UCSD-AML1 (cell line): Measurements from ENCODE around the gene CENPH.
"Not testable (repeated sequence)": the region's sequence is repeated elsewhere in the genome, so short reads cannot be mapped to it uniquely, and the experiment has no call there.

Experiments
- DNase-seq: peaks from one replicate; lab custom pipeline; 2025; ENCODE audit not compliant: unreplicated experiment; lab: John Stamatoyannopoulos, UW

The CENPH gene

DNA sequence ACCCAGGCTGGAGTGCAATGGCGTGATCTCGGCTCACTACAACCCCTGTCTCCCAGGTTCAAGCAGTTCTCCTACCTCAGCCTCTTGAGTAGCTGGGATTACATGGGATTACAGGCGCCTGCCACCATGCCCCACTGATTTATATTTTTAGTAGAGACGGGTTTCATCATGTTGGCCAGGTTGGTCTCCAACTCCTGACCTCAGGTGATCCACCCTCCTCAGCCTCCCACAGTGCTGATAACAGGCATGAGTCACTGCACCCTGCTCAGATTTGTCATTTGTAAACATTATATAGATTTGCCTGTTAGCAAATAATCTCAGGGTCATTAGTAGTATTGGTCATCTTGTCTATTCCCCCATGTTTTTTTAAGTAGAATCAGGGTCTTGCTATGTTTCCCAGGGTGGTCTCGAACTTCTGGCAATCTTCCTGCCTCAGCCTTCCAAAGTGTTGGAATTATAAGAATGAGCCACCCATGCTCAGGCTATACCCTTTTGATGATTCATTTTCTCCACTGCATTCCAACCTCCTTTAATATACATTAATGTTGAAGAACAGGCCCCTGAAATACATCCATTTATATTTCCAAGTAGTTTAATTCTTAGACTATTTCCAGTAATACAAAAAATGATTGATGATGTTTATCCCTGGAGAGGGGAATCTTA lies 17.3 kb downstream of the CENPH start:
- DNase-seq = no peak

DNA sequence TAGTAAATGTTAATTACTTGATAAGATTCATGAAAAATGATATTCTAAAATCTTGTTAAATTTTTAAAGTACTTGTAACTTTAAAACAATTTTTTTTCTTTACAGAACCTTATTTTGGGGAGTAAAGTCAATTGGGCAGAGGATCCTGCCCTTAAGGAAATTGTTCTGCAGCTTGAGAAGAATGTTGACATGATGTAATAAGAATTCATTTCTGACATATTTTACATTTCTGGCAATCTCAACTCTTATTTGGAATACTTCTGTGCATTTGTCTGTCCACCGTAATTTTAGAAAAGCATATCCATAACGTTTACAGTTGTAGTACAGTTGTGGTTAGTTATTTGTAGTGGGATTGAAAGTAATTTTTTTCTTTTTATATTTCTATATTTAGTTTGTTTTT lies 20.2 kb downstream of the CENPH start:
- DNase-seq = no peak

DNA sequence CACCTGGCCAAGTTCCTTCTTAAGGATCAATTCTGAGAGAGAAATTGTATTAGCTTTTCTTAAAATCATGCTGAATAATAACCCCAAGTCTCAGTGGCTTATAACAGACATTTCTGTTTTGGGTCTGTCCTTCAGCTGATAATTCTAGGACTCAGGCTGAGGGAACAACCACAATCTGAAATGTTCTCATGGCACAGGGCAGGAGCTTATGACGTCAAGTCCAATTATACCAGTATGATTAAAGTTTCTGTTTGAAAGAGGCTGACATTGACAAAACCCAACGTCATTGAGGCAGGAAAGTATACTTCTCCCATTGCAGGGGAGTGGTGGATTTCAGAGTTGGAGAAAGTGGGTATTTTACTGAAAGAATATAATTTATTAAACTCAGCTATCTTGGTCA lies 21.8 kb downstream of the CENPH start:
- DNase-seq = no peak

DNA sequence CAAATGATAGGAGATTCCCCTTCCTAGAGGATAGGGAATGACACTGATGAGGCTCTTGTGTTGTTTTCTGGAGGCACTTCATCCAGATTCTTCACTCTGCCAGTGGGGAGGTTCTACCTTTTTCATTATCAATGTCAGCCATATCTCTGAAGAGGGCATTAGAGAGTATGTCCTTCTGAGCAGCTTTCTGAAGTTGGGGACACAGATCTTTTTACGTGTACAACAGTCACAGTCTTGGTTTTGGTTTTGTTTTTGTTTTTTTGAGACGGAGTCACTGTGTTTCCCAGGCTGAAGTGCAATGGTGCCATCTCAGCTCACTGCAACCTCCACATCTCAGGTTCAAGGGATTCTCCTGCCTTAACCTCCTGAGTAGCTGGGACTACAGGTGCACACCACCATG lies 22.6 kb downstream of the CENPH start:
- DNase-seq = no peak

- DNase-seq = no peak
Measured at GRCh38 chr5:69213513-69214215, 24.3 kb downstream of the CENPH start.

DNA sequence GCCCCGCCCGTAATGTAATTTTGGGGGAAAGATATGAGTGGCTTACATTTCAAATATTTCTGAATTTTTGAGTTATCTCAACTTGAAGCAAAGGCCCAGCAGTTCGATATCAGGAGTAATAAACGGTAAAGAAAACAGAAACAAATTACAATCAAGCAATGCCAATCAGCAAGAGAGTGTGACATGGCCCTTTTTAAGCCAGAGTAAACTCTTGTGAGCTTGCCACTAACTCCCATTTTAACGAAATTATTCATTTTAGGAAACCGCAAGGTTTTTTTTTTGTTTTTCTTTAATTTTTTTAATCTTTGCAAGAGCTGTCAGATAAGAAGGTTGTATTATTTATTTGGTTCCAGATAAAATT lies 27.7 kb downstream of the CENPH start:
- DNase-seq = no peak

DNA sequence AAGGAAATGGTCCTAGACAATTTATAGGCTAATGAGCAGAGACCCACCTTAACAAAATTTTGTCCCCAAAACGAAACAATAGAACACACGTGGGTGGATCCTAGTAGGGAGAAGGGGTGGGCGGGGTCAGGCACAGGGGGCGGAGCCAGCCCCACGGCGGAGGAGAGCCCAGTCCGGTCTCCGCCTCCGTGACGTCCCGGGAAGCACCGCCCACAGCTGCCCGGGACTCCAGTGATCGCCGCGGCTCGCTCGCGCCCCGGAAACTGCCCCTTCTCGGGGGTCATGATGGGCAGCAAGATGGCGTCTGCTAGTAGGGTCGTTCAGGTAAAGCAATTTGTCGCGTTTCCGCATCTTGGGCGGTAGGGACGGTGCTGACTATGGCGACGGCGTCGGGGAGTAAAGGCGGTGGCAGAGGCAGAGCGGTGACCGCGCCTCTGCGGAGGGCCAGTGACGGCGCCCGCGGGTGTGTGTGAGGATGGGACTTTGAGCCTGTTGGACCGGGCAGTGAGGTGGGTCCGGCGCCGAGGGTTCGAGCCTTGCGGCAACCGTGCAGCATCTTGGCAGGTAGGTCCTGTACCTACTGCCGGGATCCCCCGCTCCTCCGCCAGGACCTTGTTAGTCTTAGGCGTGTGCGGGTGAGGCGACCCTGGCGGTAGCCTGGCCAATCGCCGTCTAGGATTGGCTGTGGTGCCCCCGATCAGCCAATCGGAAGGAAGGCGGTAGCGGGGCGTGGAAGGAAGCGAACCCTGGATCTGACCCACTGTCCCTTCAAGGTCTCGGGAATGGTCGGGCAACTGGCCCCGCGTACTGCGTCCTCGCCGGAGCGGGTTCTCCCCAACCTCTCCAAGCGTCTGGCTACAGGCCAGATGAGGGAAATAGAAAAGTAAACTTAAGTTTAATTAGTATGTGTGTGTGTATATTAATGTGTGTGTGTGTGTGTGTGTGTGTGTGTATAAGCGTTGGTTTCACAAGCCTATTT lies 28.5 kb downstream of the CENPH start:
- DNase-seq = peak; percentile 95

GRCh38 chr5:69219939-69220338 lies 30.6 kb downstream of the CENPH start:
- no peak for DNase-seq

DNA sequence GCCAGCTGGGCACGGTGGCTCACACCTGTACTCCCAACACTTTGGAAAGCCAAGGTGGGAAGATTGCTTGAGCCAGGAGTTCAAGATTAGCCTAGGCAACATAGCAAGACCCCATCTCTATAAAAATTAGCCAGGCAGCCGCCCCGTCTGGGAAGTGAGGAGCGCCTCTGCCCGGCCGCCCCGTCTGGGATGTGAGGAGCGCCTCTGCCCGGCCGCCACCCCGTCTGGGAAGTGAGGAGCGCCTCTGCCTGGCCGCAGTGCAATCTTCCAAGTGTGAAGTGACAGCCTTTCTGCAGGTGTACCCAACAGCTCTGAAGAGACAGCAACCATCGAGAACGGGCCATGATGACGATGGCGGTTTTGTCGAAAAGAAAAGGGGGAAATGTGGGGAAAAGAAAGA lies 31.0 kb downstream of the CENPH start:
- not testable (repeated sequence) for DNase-seq

GRCh38 chr5:69220833-69221232 lies 31.4 kb downstream of the CENPH start:
- DNase-seq = not testable (repeated sequence)

- no peak for DNase-seq
Measured at GRCh38 chr5:69224520-69224919, 35.1 kb downstream of the CENPH start.

GRCh38 chr5:69225860-69226259 lies 36.5 kb downstream of the CENPH start:
- no peak for DNase-seq

DNA sequence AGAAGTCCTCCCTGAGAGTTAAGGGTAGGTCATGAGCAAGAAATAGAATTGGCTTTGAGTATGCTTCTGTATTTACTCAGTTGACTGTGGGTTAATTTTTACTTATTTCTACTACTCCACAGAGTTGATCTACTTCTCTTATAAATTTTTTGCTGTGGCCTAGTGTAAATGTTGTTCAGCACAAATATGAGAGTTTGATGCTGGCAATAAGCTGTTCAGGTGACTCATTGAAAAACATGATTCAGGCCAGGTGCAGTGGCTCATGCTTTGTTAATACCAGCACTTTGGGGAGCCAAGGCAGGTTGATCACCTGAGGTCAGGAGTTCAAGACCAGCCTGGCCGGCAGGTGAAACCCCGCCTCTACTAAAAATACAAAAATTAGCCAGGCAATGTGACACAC lies 40.8 kb downstream of the CENPH start:
- no peak for DNase-seq

DNA sequence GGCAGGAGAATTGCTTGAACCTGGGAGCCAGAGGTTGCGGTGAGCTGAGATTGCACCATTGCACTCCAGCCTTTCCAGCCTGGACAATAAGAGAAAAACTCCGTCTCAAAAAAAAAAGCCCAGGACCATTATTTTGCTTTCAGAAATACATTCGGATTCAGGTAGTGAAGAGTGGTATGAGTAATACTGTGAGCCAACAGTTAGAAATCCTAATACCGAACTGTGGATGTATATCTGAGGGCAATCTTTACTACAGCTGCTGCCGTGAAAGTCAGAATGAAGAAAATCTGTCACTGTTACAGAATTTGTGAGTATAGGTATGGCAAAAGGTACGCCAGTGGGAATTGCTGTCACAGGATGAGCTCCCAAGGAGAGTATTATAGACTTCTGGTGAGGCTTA lies 41.9 kb downstream of the CENPH start:
- DNase-seq = no peak

DNA sequence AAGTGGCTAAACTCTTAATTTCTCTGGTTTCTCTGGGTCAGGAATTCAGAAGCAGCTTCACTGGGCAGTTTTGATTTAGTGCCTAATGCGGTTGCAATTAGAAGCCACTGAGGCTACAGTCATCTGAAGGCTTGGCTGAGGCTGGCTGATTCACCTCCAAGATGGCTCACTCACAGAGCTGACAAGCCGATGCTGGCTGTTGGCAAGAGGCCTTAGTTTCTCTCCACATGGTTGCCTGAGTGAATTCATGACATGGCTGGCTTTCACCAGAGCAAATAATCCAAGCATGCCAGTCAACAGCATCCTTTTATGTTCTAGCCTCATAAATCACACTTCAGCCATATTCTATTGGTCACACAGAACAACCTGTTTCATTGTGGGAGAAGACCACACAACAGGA lies 42.5 kb downstream of the CENPH start:
- no peak for DNase-seq

- peak; percentile 89 for DNase-seq
Measured at GRCh38 chr5:69234457-69235268, 45.3 kb downstream of the CENPH start, which contains the start of gene CDK7. CDK7 (plus strand) TSS chr5:69234886; CDS start chr5:69234976, 90 bp downstream.

DNA sequence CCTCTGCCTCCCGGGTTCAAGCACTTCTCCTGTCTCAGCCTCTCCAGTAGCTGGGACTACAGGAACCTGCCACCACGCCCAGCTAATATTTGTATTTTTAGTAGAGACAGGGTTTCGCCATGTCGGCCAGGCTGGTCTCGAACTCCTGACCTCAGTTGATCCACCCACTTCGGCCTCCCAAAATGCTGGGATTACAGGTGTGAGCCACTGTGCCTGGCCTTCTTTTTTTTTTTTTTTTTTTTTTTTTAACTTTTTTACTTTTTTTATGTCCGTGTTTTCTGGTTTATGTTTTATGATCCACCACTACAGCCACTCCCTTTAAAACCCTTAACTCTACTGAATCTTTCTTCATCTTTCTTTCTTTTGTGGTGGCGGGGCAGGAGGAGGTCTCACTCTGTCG lies 47.4 kb downstream of the CENPH start:
- DNase-seq = not testable (repeated sequence)

- DNase-seq = no peak
Measured at GRCh38 chr5:69237877-69238276, 48.5 kb downstream of the CENPH start.

- no peak for DNase-seq
Measured at GRCh38 chr5:69238760-69239251, 49.4 kb downstream of the CENPH start.

- no peak for DNase-seq
Measured at GRCh38 chr5:69242215-69242927, 53.0 kb downstream of the CENPH start.
